Left kidney (tissue), 2 donors: ENCODE data around the gene WFIKKN1. TPM values are rescaled to one million over a fixed set of nuclear protein-coding genes. Genes with fewer than 3 reads are reported as not detected.

Experiments used
- DNase-seq: peaks from one replicate; pipeline ENCODE4 v3.0.0-alpha.2; 2013
- polyA plus RNA-seq: library from polyadenylated mRNA; unstranded; fragments of 120-200 nt; gene quantifications from one replicate; pipeline ENCODE4 v1.2.1, GENCODE V29; 2013; ENCODE audit not compliant: insufficient read length

Gene WFIKKN1
- polyA plus RNA-seq, 1 donor: 1.5 TPM

GRCh38 chr16:622920-623280 is 7.9 kb upstream of the WFIKKN1 start:
- DNase-seq: no peak

- DNase-seq: no peak
These were observed 6.2 kb upstream of the WFIKKN1 start for GRCh38 chr16:624526-625070.

GRCh38 chr16:625117-625976 is 5.4 kb upstream of the WFIKKN1 start:
- no peak for DNase-seq

GRCh38 chr16:625977-626765 is 4.6 kb upstream of the WFIKKN1 start:
- DNase-seq: no peak

- no peak for DNase-seq
These were observed 3.9 kb upstream of the WFIKKN1 start for GRCh38 chr16:626787-627453.

GRCh38 chr16:627454-628239 is 3.1 kb upstream of the WFIKKN1 start:
- no peak for DNase-seq

- DNase-seq: no peak
These were observed 2.3 kb upstream of the WFIKKN1 start for GRCh38 chr16:628321-629061.

GRCh38 chr16:629185-629832 is 1.5 kb upstream of the WFIKKN1 start:
- no peak for DNase-seq

- no peak for DNase-seq
These were observed 944 bp upstream of the WFIKKN1 start for GRCh38 chr16:629833-630248.

- no peak for DNase-seq
These were observed 453 bp upstream of the WFIKKN1 start for GRCh38 chr16:630249-630814.

GRCh38 chr16:631808-632358 is 1.1 kb downstream of the WFIKKN1 start:
- DNase-seq: no peak

- no peak for DNase-seq
These were observed 1.9 kb downstream of the WFIKKN1 start for GRCh38 chr16:632486-633335.

GRCh38 chr16:633336-634050 is 2.7 kb downstream of the WFIKKN1 start:
- no peak for DNase-seq

GRCh38 chr16:634051-634670 is 3.4 kb downstream of the WFIKKN1 start:
- no peak for DNase-seq

GRCh38 chr16:634996-635395 is 4.2 kb downstream of the WFIKKN1 start:
- DNase-seq: no peak

GRCh38 chr16:635573-636205 is 4.9 kb downstream of the WFIKKN1 start:
- DNase-seq: no peak
